Caco-2 (cell line): ENCODE measurements around the gene LZTS2. TPM values are rescaled to one million over a fixed set of nuclear protein-coding genes. Genes with fewer than 3 reads are reported as not detected.

ENCODE experiments used
- BruUV-seq: library from RNA; stranded (reverse); fragments of 400-500 nt; replicated peaks from 2 replicates; lab custom pipeline; 2021; lab: Mats Ljungman, UMichigan
- CTCF ChIA-PET: fragments of 300-600 bp; sonication (Branson Sonifier 250); formaldehyde crosslinking; loops from one replicate; lab custom pipeline; 2022; ENCODE audit warnings: antibody characterized with exemption; lab: Charles Lee
- POLR2A ChIA-PET: fragments of 300-600 bp; sonication (Branson Sonifier 250); formaldehyde crosslinking; loops from one replicate; lab custom pipeline; 2022; ENCODE audit warnings: antibody characterized with exemption; lab: Charles Lee
- DNase-seq, 2 experiments: peaks; one replicate each; pipeline versions ENCODE4 v3.0.0 to v3.0.0-alpha.2; 2020 to 2022
- H3K27me3 ChIP-seq: replicated peaks from 2 replicates; pipeline ENCODE4 v1.6.0; 2011; ENCODE audit warnings: low read length; ENCODE audit not compliant: control insufficient read depth, insufficient read depth
- H3K36me3 ChIP-seq: 2 replicates; pipeline ENCODE4 v1.5.1; 2011; ENCODE audit warnings: low read length; ENCODE audit not compliant: control insufficient read depth, insufficient read depth
- H3K4me1 ChIP-seq: fragments of 250-450 bp; sonication (Bioruptor Pico); 2 replicates; pipeline ENCODE4 v1.5.1; 2020; ENCODE audit warnings: mild to moderate bottlenecking
- H3K4me3 ChIP-seq: 2 replicates; pipeline ENCODE4 v1.5.1; 2011; ENCODE audit warnings: low read depth, mild to moderate bottlenecking, control low read depth, low read length
- H3K9me3 ChIP-seq: fragments of 250-450 bp; sonication (Bioruptor Pico); 2 replicates; pipeline ENCODE4 v1.5.1; 2020; ENCODE audit warnings: mild to moderate bottlenecking, moderate library complexity
- H3K27ac Mint-ChIP-seq: one replicate; pipeline ENCODE4 v1.8.0; 2022; ENCODE audit warnings: mixed read lengths; ENCODE audit not compliant: unreplicated experiment
- H3K27me3 Mint-ChIP-seq: one replicate; pipeline ENCODE4 v1.8.0; 2022; ENCODE audit warnings: mixed read lengths; ENCODE audit not compliant: insufficient read depth, unreplicated experiment
- H3K36me3 Mint-ChIP-seq: one replicate; pipeline ENCODE4 v1.8.0; 2022; ENCODE audit warnings: mild to moderate bottlenecking, mixed read lengths; ENCODE audit not compliant: insufficient read depth, unreplicated experiment
- H3K4me1 Mint-ChIP-seq: one replicate; pipeline ENCODE4 v1.8.0; 2022; ENCODE audit warnings: low read depth, mixed read lengths; ENCODE audit not compliant: unreplicated experiment
- H3K4me3 Mint-ChIP-seq: one replicate; pipeline ENCODE4 v1.8.0; 2022; ENCODE audit warnings: mild to moderate bottlenecking, moderate library complexity, mixed read lengths; ENCODE audit not compliant: unreplicated experiment
- H3K9me3 Mint-ChIP-seq: one replicate; pipeline ENCODE4 v1.8.0; 2022; ENCODE audit warnings: mixed read lengths; ENCODE audit not compliant: unreplicated experiment
- CTCF ChIP-seq, 2 experiments: fragments of 200-600 bp in 1 of 2; IDR thresholded peaks; 1 replicate in 1 of 2; 2 replicates in 1 of 2; pipeline versions ENCODE4 v1.5.1 to v1.8.0; 2011 to 2022; ENCODE audit warnings: antibody characterized with exemption in 1 of 2, control low read depth in 1 of 2, inconsistent platforms in 1 of 2, low read depth in 1 of 2, low read length in 1 of 2, mild to moderate bottlenecking in 1 of 2, moderate library complexity in 1 of 2; ENCODE audit not compliant: insufficient read depth in 1 of 2, severe bottlenecking in 1 of 2, unreplicated experiment in 1 of 2
- intact Hi-C: fragments of 100-400 bp; cut with micrococcal nuclease; formaldehyde crosslinking; loops from one replicate; pipeline ENCODE4 v1.10.0; 2022; ENCODE audit not compliant: unreplicated experiment
- total RNA-seq: library from RNA; stranded (reverse); gene quantifications from 2 replicates; pipeline ENCODE4 v1.2.3, GENCODE V29; 2022

The LZTS2 gene
- total RNA-seq, 1 experiment from 2014 or later: 53.3 TPM

- CTCF ChIA-PET: interaction anchor here (0.5 to 1.3 kb wide), 2 partner anchors 9 to 53 kb away, joined by 4 to 6 read pairs; no protein-coding TSS in a partner anchor
Measured at GRCh38 chr10:100988166-100988565, 11.4 kb upstream of the LZTS2 start.

GRCh38 chr10:100989088-100989487, 10.5 kb upstream of the LZTS2 start:
- intact Hi-C loops: no loop called here
- no peak overlapping the region for H3K4me3 Mint-ChIP-seq
- POLR2A ChIA-PET: no interaction called here

More at GRCh38 chr10:100988166-100988565, 11.4 kb upstream of the LZTS2 start:
- no TSS peak for BruUV-seq
- DNase-seq: no peak
- H3K4me3 ChIP-seq: peak overlapping the region; percentile 44
- no peaks in the 10 kb centered on the region for H3K9me3 ChIP-seq
- peaks cover 10% of the 10 kb centered on the region for H3K4me1 Mint-ChIP-seq
- peak overlapping the region; percentile 100 for H3K4me3 Mint-ChIP-seq
- no peaks in the 10 kb centered on the region for H3K9me3 Mint-ChIP-seq
- H3K27me3 ChIP-seq: no peaks in the 10 kb centered on the region
- H3K4me1 ChIP-seq: peaks cover 4% of the 10 kb centered on the region
- H3K36me3 ChIP-seq: peaks cover 2% of the 10 kb centered on the region
- intact Hi-C loops: no loop called here
- TF ChIP-seq CTCF (IDR thresholded peaks at IDR 0.05; ENCODE audit: insufficient read depth in 1 of 2, low read depth in 1 of 2, low read length in 1 of 2, severe bottlenecking in 1 of 2, unreplicated experiment in 1 of 2): no peak
- H3K36me3 Mint-ChIP-seq: peaks cover 56% of the 10 kb centered on the region
- POLR2A ChIA-PET: no interaction called here
- no peaks in the 10 kb centered on the region for H3K27me3 Mint-ChIP-seq
- H3K27ac Mint-ChIP-seq: peak overlapping the region; percentile 89

More at GRCh38 chr10:100989088-100989487, 10.5 kb upstream of the LZTS2 start:
- no TSS peak for BruUV-seq
- peaks cover 4% of the 10 kb centered on the region for H3K4me1 ChIP-seq
- no peak for DNase-seq
- H3K9me3 Mint-ChIP-seq: no peaks in the 10 kb centered on the region
- no peak overlapping the region for H3K27ac Mint-ChIP-seq
- H3K27me3 Mint-ChIP-seq: no peaks in the 10 kb centered on the region
- no peaks in the 10 kb centered on the region for H3K27me3 ChIP-seq
- H3K9me3 ChIP-seq: no peaks in the 10 kb centered on the region
- H3K36me3 ChIP-seq: no peaks in the 10 kb centered on the region; the same call in none of the 2 replicates
- no peak for TF ChIP-seq CTCF (IDR thresholded peaks at IDR 0.05; ENCODE audit: insufficient read depth in 1 of 2, low read depth in 1 of 2, low read length in 1 of 2, severe bottlenecking in 1 of 2, unreplicated experiment in 1 of 2)
- H3K36me3 Mint-ChIP-seq: peaks cover 60% of the 10 kb centered on the region
- no peak overlapping the region for H3K4me3 ChIP-seq
- CTCF ChIA-PET: interaction anchor here (1.3 kb wide), 1 partner anchor 8 kb away, joined by 6 read pairs; no protein-coding TSS in a partner anchor
- H3K4me1 Mint-ChIP-seq: peaks cover 16% of the 10 kb centered on the region
